Measurements from ENCODE around the gene GGT5.
"Not testable (repeated sequence)": the region's sequence is repeated elsewhere in the genome, so short reads cannot be mapped to it uniquely, and the experiment has no call there.

GGT5 gene

DNA sequence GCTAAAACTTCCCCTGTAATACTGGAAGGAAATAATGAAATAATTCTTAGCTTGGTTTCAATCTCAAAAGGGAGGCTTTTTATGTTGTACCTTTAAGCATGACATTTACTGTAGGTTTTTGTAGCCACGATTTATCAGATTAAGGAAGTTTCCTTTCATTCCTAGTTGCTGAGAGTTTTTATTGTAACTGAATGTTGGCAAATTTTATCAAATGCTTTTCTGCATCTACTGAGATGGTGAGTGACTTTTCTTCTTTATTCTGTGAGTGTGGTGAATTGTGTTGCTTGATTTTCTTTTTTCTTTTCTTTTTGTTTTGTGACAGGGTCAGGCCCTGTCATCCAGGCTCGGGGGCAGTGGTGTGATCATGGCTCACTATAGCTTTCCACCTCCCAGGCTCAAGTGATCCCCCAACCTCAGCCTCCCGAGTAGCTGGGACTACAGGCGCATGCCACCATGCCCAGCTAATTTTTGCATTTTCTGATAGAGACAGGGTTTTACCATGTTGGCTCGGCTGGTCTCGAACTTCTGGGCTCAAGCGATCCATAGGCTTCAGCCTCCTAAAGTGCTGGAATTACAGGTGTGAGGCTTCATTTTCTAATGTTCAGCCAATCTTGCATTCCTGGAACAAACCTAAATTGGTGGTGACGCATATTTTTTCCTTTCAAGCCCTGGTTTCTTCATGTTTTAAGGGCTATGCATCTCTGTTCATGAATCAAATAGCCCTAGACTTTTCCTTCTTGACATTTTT, 37.4 kb downstream of the GGT5 start:
- Histone ChIP-seq H3K79me1 (ENCODE audit: low read depth, low read length) (no peaks in the 10 kb centered on the region), H3K9me3 (replicated peaks in 1 of 2; ENCODE audit: control insufficient read depth in 2 of 2, insufficient read depth in 1 of 2, low read depth in 1 of 2, low read length in 2 of 2) (peaks cover 0 to 14% of the 10 kb centered on the region in 2 donors), H2AK5ac (ENCODE audit: low read depth, low read length) (no peak overlapping the region), H3K4me1 (ENCODE audit: control insufficient read depth in 2 of 2, insufficient read depth in 1 of 2, low read depth in 1 of 2, low read length in 2 of 2) (peaks cover 0 to 7% of the 10 kb centered on the region in 2 donors), H3K9ac (ENCODE audit: low read depth, low read length, poor library complexity) (no peak overlapping the region), H2BK120ac (ENCODE audit: low read depth, low read length) (no peak overlapping the region), H3K36me3 (replicated peaks in 1 of 2; ENCODE audit: control insufficient read depth in 2 of 2, insufficient read depth in 2 of 2, low read length in 2 of 2) (no peaks in the 10 kb centered on the region), H2AFZ (ENCODE audit: low read length) (peak overlapping the region; percentile 69), H3K4me3 (ENCODE audit: low read length in 2 of 2) (no peak overlapping the region), H3K18ac (ENCODE audit: low read length) (no peak overlapping the region), H3K23ac (ENCODE audit: low read depth, low read length, poor library complexity) (no peak overlapping the region), H3K27me3 (ENCODE audit: control insufficient read depth in 3 of 3, insufficient read depth in 3 of 3, low read depth in 1 of 3, low read length in 3 of 3) (no peaks in the 10 kb centered on the region), H3K27ac (replicated peaks; ENCODE audit: low read length) (no peak overlapping the region), H4K91ac (ENCODE audit: low read depth, low read length, poor library complexity) (no peak overlapping the region), H3K14ac (ENCODE audit: low read length) (no peak overlapping the region), H3K4ac (ENCODE audit: low read length) (no peak overlapping the region), H3K4me2 (ENCODE audit: insufficient read depth, low read length, poor library complexity, severe bottlenecking) (no peak overlapping the region), H2BK12ac (ENCODE audit: low read length) (no peak overlapping the region), H4K8ac (ENCODE audit: low read depth, low read length) (no peak overlapping the region), H2BK5ac (ENCODE audit: low read length) (no peak overlapping the region), H2BK15ac (ENCODE audit: low read length) (no peak overlapping the region)
- DNase-seq (ENCODE audit: low spot score) = no peak
- WGBS, 2 donors (ENCODE audit: extremely low coverage in 2 of 2, insufficient read length in 2 of 2, insufficient replicate concordance in 1 of 2) = no CpG with 5 or more reads among the region's 8 CpGs

GRCh38 chr22:24206460-24207263, 38.2 kb downstream of the GGT5 start:
- H3K27ac ChIP-seq (replicated peaks; ENCODE audit: low read length); H3K79me1 ChIP-seq (ENCODE audit: low read depth, low read length); H2BK15ac ChIP-seq (ENCODE audit: low read length); H3K4me3 ChIP-seq (ENCODE audit: low read length in 2 of 2); H2BK120ac ChIP-seq (ENCODE audit: low read depth, low read length); H4K91ac ChIP-seq (ENCODE audit: low read depth, low read length, poor library complexity); H3K9ac ChIP-seq (ENCODE audit: low read depth, low read length, poor library complexity); H3K18ac ChIP-seq (ENCODE audit: low read length); DNase-seq (ENCODE audit: low spot score); H3K23ac ChIP-seq (ENCODE audit: low read depth, low read length, poor library complexity); H3K14ac ChIP-seq (ENCODE audit: low read length); H3K4me1 ChIP-seq (ENCODE audit: control insufficient read depth in 2 of 2, insufficient read depth in 1 of 2, low read depth in 1 of 2, low read length in 2 of 2); H2BK5ac ChIP-seq (ENCODE audit: low read length); H2BK12ac ChIP-seq (ENCODE audit: low read length); H3K4ac ChIP-seq (ENCODE audit: low read length); H4K8ac ChIP-seq (ENCODE audit: low read depth, low read length); H3K27me3 ChIP-seq (ENCODE audit: control insufficient read depth in 3 of 3, insufficient read depth in 3 of 3, low read depth in 1 of 3, low read length in 3 of 3); H3K36me3 ChIP-seq (replicated peaks in 1 of 2; ENCODE audit: control insufficient read depth in 2 of 2, insufficient read depth in 2 of 2, low read length in 2 of 2); H2AK5ac ChIP-seq (ENCODE audit: low read depth, low read length); H2AFZ ChIP-seq (ENCODE audit: low read length); H3K4me2 ChIP-seq (ENCODE audit: insufficient read depth, low read length, poor library complexity, severe bottlenecking): not testable (repeated sequence)
- peaks cover 0 to 14% of the 10 kb centered on the region in 2 donors for H3K9me3 ChIP-seq (replicated peaks in 1 of 2; ENCODE audit: control insufficient read depth in 2 of 2, insufficient read depth in 1 of 2, low read depth in 1 of 2, low read length in 2 of 2)
- no CpG with 5 or more reads among the region's 15 CpGs for WGBS, 2 donors (ENCODE audit: extremely low coverage in 2 of 2, insufficient read length in 2 of 2, insufficient replicate concordance in 1 of 2)

DNA sequence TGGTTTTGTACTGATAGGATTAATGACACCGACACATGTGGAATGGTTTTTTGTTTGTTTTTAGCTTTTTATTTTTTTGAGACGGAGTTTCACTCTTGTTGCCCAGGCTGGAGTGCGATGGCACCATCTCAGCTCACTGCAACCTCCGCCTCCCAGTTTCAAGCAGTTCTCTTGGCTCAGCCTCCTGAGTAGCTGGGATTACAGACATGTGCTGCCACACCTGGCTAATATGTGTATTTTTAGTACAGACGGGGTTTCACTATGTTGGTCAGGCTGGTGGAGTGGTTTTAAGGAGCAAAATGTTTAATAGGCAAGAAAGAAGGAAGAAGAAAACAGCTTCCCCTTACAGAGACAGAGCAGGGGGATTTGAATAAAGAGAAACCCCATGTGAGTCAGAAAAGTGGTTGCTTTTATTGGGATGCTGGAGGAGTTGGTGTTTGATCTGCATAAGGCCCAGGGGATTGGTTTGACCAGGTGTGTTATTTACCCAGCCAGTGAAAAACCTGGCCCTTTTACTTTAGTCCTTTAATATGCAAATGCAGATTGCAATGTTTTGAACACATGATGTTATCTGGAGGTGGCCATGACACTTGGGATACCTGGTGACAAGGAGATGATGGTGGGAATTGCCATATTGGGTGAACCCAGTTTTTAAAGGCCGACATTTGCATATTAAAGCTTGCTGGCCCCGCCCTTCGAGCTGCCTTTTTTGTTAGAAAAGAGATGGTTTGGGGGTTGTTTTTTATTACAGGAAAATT, 39.3 kb downstream of the GGT5 start:
- H2AFZ ChIP-seq (ENCODE audit: low read length) = no peak overlapping the region
- DNase-seq (ENCODE audit: low spot score) = no peak
- H3K4me1 ChIP-seq (ENCODE audit: control insufficient read depth in 2 of 2, insufficient read depth in 1 of 2, low read depth in 1 of 2, low read length in 2 of 2) = peaks cover 0 to 7% of the 10 kb centered on the region in 2 donors
- no peak overlapping the region for H3K23ac ChIP-seq (ENCODE audit: low read depth, low read length, poor library complexity)
- H2BK12ac ChIP-seq (ENCODE audit: low read length) = no peak overlapping the region
- no peak overlapping the region for H4K8ac ChIP-seq (ENCODE audit: low read depth, low read length)
- H2BK120ac ChIP-seq (ENCODE audit: low read depth, low read length) = no peak overlapping the region
- no peak overlapping the region for H2BK5ac ChIP-seq (ENCODE audit: low read length)
- H3K4me3 ChIP-seq (ENCODE audit: low read length in 2 of 2) = no peak overlapping the region
- no peak overlapping the region for H2AK5ac ChIP-seq (ENCODE audit: low read depth, low read length)
- WGBS, 2 donors (ENCODE audit: extremely low coverage in 2 of 2, insufficient read length in 2 of 2, insufficient replicate concordance in 1 of 2) = no CpG with 5 or more reads among the region's 8 CpGs
- H3K4me2 ChIP-seq (ENCODE audit: insufficient read depth, low read length, poor library complexity, severe bottlenecking) = no peak overlapping the region
- H3K79me1 ChIP-seq (ENCODE audit: low read depth, low read length) = no peaks in the 10 kb centered on the region
- H2BK15ac ChIP-seq (ENCODE audit: low read length) = no peak overlapping the region
- no peak overlapping the region for H4K91ac ChIP-seq (ENCODE audit: low read depth, low read length, poor library complexity)
- peaks cover 0 to 14% of the 10 kb centered on the region in 2 donors for H3K9me3 ChIP-seq (replicated peaks in 1 of 2; ENCODE audit: control insufficient read depth in 2 of 2, insufficient read depth in 1 of 2, low read depth in 1 of 2, low read length in 2 of 2)
- H3K14ac ChIP-seq (ENCODE audit: low read length) = no peak overlapping the region
- H3K4ac ChIP-seq (ENCODE audit: low read length) = no peak overlapping the region
- no peak overlapping the region for H3K18ac ChIP-seq (ENCODE audit: low read length)
- no peak overlapping the region for H3K9ac ChIP-seq (ENCODE audit: low read depth, low read length, poor library complexity)
- H3K27me3 ChIP-seq (ENCODE audit: control insufficient read depth in 3 of 3, insufficient read depth in 3 of 3, low read depth in 1 of 3, low read length in 3 of 3) = no peaks in the 10 kb centered on the region
- H3K36me3 ChIP-seq (replicated peaks in 1 of 2; ENCODE audit: control insufficient read depth in 2 of 2, insufficient read depth in 2 of 2, low read length in 2 of 2) = no peaks in the 10 kb centered on the region
- H3K27ac ChIP-seq (replicated peaks; ENCODE audit: low read length) = no peak overlapping the region

GRCh38 chr22:24203856-24204255, 41.0 kb downstream of the GGT5 start:
- not testable (repeated sequence) for H2BK15ac ChIP-seq (ENCODE audit: low read length); H3K23ac ChIP-seq (ENCODE audit: low read depth, low read length, poor library complexity); H4K8ac ChIP-seq (ENCODE audit: low read depth, low read length); H2AK5ac ChIP-seq (ENCODE audit: low read depth, low read length); H3K36me3 ChIP-seq (replicated peaks in 1 of 2; ENCODE audit: control insufficient read depth in 2 of 2, insufficient read depth in 2 of 2, low read length in 2 of 2); H2BK120ac ChIP-seq (ENCODE audit: low read depth, low read length); H3K14ac ChIP-seq (ENCODE audit: low read length); H3K4me1 ChIP-seq (ENCODE audit: control insufficient read depth in 2 of 2, insufficient read depth in 1 of 2, low read depth in 1 of 2, low read length in 2 of 2); H3K18ac ChIP-seq (ENCODE audit: low read length); H3K27me3 ChIP-seq (ENCODE audit: control insufficient read depth in 3 of 3, insufficient read depth in 3 of 3, low read depth in 1 of 3, low read length in 3 of 3); H2BK5ac ChIP-seq (ENCODE audit: low read length); DNase-seq (ENCODE audit: low spot score); H3K4me2 ChIP-seq (ENCODE audit: insufficient read depth, low read length, poor library complexity, severe bottlenecking); H2AFZ ChIP-seq (ENCODE audit: low read length); H3K79me1 ChIP-seq (ENCODE audit: low read depth, low read length); H3K4me3 ChIP-seq (ENCODE audit: low read length in 2 of 2); H4K91ac ChIP-seq (ENCODE audit: low read depth, low read length, poor library complexity); H3K4ac ChIP-seq (ENCODE audit: low read length); H2BK12ac ChIP-seq (ENCODE audit: low read length); H3K27ac ChIP-seq (replicated peaks; ENCODE audit: low read length); H3K9ac ChIP-seq (ENCODE audit: low read depth, low read length, poor library complexity)
- peaks cover 0 to 14% of the 10 kb centered on the region in 2 donors for H3K9me3 ChIP-seq (replicated peaks in 1 of 2; ENCODE audit: control insufficient read depth in 2 of 2, insufficient read depth in 1 of 2, low read depth in 1 of 2, low read length in 2 of 2)
- WGBS, 2 donors (ENCODE audit: extremely low coverage in 2 of 2, insufficient read length in 2 of 2, insufficient replicate concordance in 1 of 2) = no CpG with 5 or more reads among the region's 5 CpGs
